Epithelial cell of proximal tubule (primary cell): Measurements from ENCODE around the gene PISD. TPM values are rescaled to one million over a fixed set of nuclear protein-coding genes. Genes with fewer than 3 reads are reported as not detected.

Experiments used
- total RNA-seq: library from RNA; depleted of rRNA; stranded (reverse); fragments of >200 nt; gene quantifications from 2 replicates; pipeline ENCODE4 v1.2.3, GENCODE V29; 2015

Gene PISD
- total RNA-seq, 1 donor from 2014 or later, result 61.1 TPM

Other genes starting within 250 kb of the PISD start
- 11.1 and 12.7 TPM in 2 replicates for gene EIF4ENIF1, start 172.4 kb downstream of the PISD start, total RNA-seq
- 14.7 and 26.0 TPM in 2 replicates for gene SFI1, start 165.7 kb downstream of the PISD start, total RNA-seq
- 15.9 and 16.1 TPM in 2 replicates for gene PRR14L, start 87.9 kb upstream of the PISD start, total RNA-seq
- gene DEPDC5, start 91.8 kb upstream of the PISD start, total RNA-seq, result 5.4 and 10.3 TPM in 2 replicates